Astrocyte (in vitro differentiated cells and primary cell): ENCODE results near the gene PM20D2. TPM values are rescaled to one million over a fixed set of nuclear protein-coding genes. Genes with fewer than 3 reads are reported as not detected.

Experiments used
- DNase-seq: peaks from one replicate; pipeline ENCODE4 v3.0.0-alpha.2; 2010; ENCODE audit warnings: low read depth
- FAIRE-seq: peaks from 2 replicates; lab custom pipeline; 2011; peaks lifted over from hg19 to GRCh38; lab: Jason Lieb, UNC
- H2AFZ ChIP-seq: 2 replicates; pipeline ENCODE4 v1.6.0; 2012; ENCODE audit warnings: low read depth, low read length, inconsistent platforms
- H3K27ac ChIP-seq: 2 replicates; pipeline ENCODE4 v1.5.1; 2011; ENCODE audit warnings: low read depth, low read length, inconsistent platforms
- H3K27me3 ChIP-seq: 2 replicates; pipeline ENCODE4 v1.6.0; 2011; ENCODE audit warnings: low read length, inconsistent platforms; ENCODE audit not compliant: insufficient read depth
- H3K36me3 ChIP-seq: 2 replicates; pipeline ENCODE4 v1.5.1; 2011; ENCODE audit warnings: low read length, inconsistent platforms; ENCODE audit not compliant: insufficient read depth
- H3K4me1 ChIP-seq: 2 replicates; pipeline ENCODE4 v1.5.1; 2011; ENCODE audit warnings: low read length, inconsistent platforms; ENCODE audit not compliant: insufficient read depth
- H3K4me2 ChIP-seq: 2 replicates; pipeline ENCODE4 v1.6.0; 2012; ENCODE audit warnings: low read length, inconsistent platforms
- H3K4me3 ChIP-seq: 2 replicates; pipeline ENCODE4 v1.5.1; 2011; ENCODE audit warnings: low read depth, mild to moderate bottlenecking, low read length, inconsistent platforms; ENCODE audit not compliant: insufficient read depth
- H3K79me2 ChIP-seq: 2 replicates; pipeline ENCODE4 v1.6.0; 2012; ENCODE audit warnings: mild to moderate bottlenecking, low read length, inconsistent platforms; ENCODE audit not compliant: insufficient read depth
- H3K9ac ChIP-seq: 2 replicates; pipeline ENCODE4 v1.6.0; 2012; ENCODE audit warnings: mild to moderate bottlenecking, low read length, inconsistent platforms
- H3K9me3 ChIP-seq: 2 replicates; pipeline ENCODE4 v1.5.1; 2012; ENCODE audit warnings: low read depth, mild to moderate bottlenecking, low read length, inconsistent platforms; ENCODE audit not compliant: insufficient read depth
- H4K20me1 ChIP-seq: 2 replicates; pipeline ENCODE4 v1.6.0; 2012; ENCODE audit warnings: low read length, inconsistent platforms; ENCODE audit not compliant: insufficient read depth
- H3K27ac Mint-ChIP-seq: one replicate; pipeline ENCODE4 v1.8.0; 2021; ENCODE audit warnings: mild to moderate bottlenecking, mixed read lengths; ENCODE audit not compliant: unreplicated experiment
- H3K27me3 Mint-ChIP-seq: one replicate; pipeline ENCODE4 v1.8.0; 2021; ENCODE audit warnings: low read depth, mixed read lengths; ENCODE audit not compliant: unreplicated experiment
- H3K36me3 Mint-ChIP-seq: one replicate; pipeline ENCODE4 v1.8.0; 2021; ENCODE audit warnings: low read depth, mixed read lengths; ENCODE audit not compliant: unreplicated experiment
- H3K4me1 Mint-ChIP-seq: one replicate; pipeline ENCODE4 v1.8.0; 2021; ENCODE audit warnings: low read depth, mixed read lengths; ENCODE audit not compliant: unreplicated experiment
- H3K4me3 Mint-ChIP-seq: one replicate; pipeline ENCODE4 v1.8.0; 2021; ENCODE audit warnings: mild to moderate bottlenecking, moderate library complexity, mixed read lengths; ENCODE audit not compliant: unreplicated experiment
- H3K9me3 Mint-ChIP-seq: one replicate; pipeline ENCODE4 v1.8.0; 2021; ENCODE audit warnings: mild to moderate bottlenecking, mixed read lengths; ENCODE audit not compliant: unreplicated experiment
- CTCF ChIP-seq: IDR thresholded peaks from 2 replicates; pipeline ENCODE4 v1.5.1; 2011; ENCODE audit warnings: low read depth, mild to moderate bottlenecking, inconsistent platforms, low read length, moderate library complexity; ENCODE audit not compliant: insufficient read depth
- EZH2 ChIP-seq: IDR thresholded peaks from 2 replicates; pipeline ENCODE4 v1.6.1; 2012; ENCODE audit warnings: mild to moderate bottlenecking, low read length, inconsistent platforms; ENCODE audit not compliant: insufficient read depth
- total RNA-seq: library from RNA; stranded (reverse); gene quantifications from 2 replicates; pipeline ENCODE4 v1.2.1, GENCODE V29; 2021

Gene PM20D2
- total RNA-seq, 1 donor from 2014 or later = 10.4 TPM

- H3K27me3 ChIP-seq = no peaks in the 10 kb centered on the region
- H3K27ac Mint-ChIP-seq = no peak overlapping the region
- DNase-seq (no peak), FAIRE-seq (no peak)
- no peaks in the 10 kb centered on the region for H3K79me2 ChIP-seq
- no peak overlapping the region for H3K9ac ChIP-seq
- H3K4me1 ChIP-seq = no peaks in the 10 kb centered on the region
- H3K4me3 ChIP-seq = no peak overlapping the region
- H3K27me3 Mint-ChIP-seq = peaks cover 10% of the 10 kb centered on the region
- no peak overlapping the region for H3K27ac ChIP-seq
- peaks cover 4% of the 10 kb centered on the region for H3K9me3 Mint-ChIP-seq
- no peaks in the 10 kb centered on the region for H3K4me1 Mint-ChIP-seq
- no peak for TF ChIP-seq CTCF
- no peak for TF ChIP-seq EZH2
- no peak overlapping the region for H3K4me2 ChIP-seq
- H4K20me1 ChIP-seq = no peaks in the 10 kb centered on the region
- no peak overlapping the region for H3K4me3 Mint-ChIP-seq
- no peak overlapping the region for H2AFZ ChIP-seq
- H3K9me3 ChIP-seq = no peaks in the 10 kb centered on the region
- no peaks in the 10 kb centered on the region for H3K36me3 Mint-ChIP-seq
- no peaks in the 10 kb centered on the region for H3K36me3 ChIP-seq
These were observed 35.1 kb downstream of the PM20D2 start for GRCh38 chr6:89180971-89181370.

- H3K27ac ChIP-seq = no peak overlapping the region
- no peak overlapping the region for H3K9ac ChIP-seq
- no peak overlapping the region for H3K4me3 ChIP-seq
- H3K4me2 ChIP-seq = no peak overlapping the region
- FAIRE-seq (no peak), DNase-seq (no peak)
- Mint-ChIP-seq H3K36me3 (no peaks in the 10 kb centered on the region), H3K4me3 (no peak overlapping the region), H3K9me3 (peaks cover 4% of the 10 kb centered on the region), H3K27me3 (peaks cover 9% of the 10 kb centered on the region), H3K4me1 (no peaks in the 10 kb centered on the region), H3K27ac (no peak overlapping the region)
- no peak overlapping the region for H2AFZ ChIP-seq
- no peaks in the 10 kb centered on the region for H3K27me3 ChIP-seq
- no peaks in the 10 kb centered on the region for H3K36me3 ChIP-seq
- no peaks in the 10 kb centered on the region for H3K4me1 ChIP-seq
- H4K20me1 ChIP-seq = no peaks in the 10 kb centered on the region
- H3K9me3 ChIP-seq = no peaks in the 10 kb centered on the region
- TF ChIP-seq CTCF (no peak), EZH2 (no peak)
- H3K79me2 ChIP-seq = no peaks in the 10 kb centered on the region
These were observed 37.4 kb downstream of the PM20D2 start for GRCh38 chr6:89183294-89183693.

GRCh38 chr6:89184344-89184743, 38.5 kb downstream of the PM20D2 start:
- H3K4me1 Mint-ChIP-seq = no peaks in the 10 kb centered on the region
- Histone ChIP-seq H3K9ac (no peak overlapping the region), H3K4me2 (no peak overlapping the region), H3K4me1 (no peaks in the 10 kb centered on the region), H3K27me3 (no peaks in the 10 kb centered on the region), H3K9me3 (no peaks in the 10 kb centered on the region), H2AFZ (no peak overlapping the region), H3K27ac (no peak overlapping the region), H4K20me1 (no peaks in the 10 kb centered on the region), H3K36me3 (no peaks in the 10 kb centered on the region), H3K4me3 (no peak overlapping the region), H3K79me2 (no peaks in the 10 kb centered on the region)
- FAIRE-seq (no peak), DNase-seq (no peak)
- H3K27ac Mint-ChIP-seq = no peak overlapping the region
- TF ChIP-seq EZH2 (no peak), CTCF (no peak)
- peaks cover 4% of the 10 kb centered on the region for H3K9me3 Mint-ChIP-seq
- peaks cover 5% of the 10 kb centered on the region for H3K27me3 Mint-ChIP-seq
- no peak overlapping the region for H3K4me3 Mint-ChIP-seq
- no peaks in the 10 kb centered on the region for H3K36me3 Mint-ChIP-seq
